ENCODE data around the gene TMEM63A. TPM values are rescaled to one million over a fixed set of nuclear protein-coding genes. Genes with fewer than 3 reads are reported as not detected.

Gene TMEM63A
- polyA plus RNA-seq, 1 donor (not counting 4 experiments of a cell fraction or from before 2014, with no cell fraction given), result 16.5 TPM

DNA sequence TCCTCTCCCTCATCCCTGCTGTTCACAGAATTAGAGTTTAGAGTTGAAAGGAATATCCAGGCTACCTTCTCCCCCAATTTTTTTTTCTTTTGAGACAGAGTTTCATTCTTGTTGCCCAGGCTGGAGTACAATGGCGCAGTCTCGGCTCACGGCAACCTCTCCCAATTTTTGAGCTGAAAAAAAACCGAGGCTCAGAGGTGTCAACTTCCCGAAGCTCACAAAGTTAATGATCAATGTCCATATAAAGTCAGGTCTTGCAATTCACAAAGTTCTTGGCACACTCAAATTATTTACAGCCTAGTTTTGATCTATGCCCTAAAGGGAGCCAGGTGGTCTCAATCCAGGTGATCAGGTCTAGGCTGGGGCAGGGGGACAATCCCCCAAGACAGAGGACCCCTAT lies 7.6 kb upstream of the TMEM63A start:
- H3K9me1 ChIP-seq (ENCODE audit: control insufficient read depth, extremely low read depth, insufficient read depth, low read length), result no peaks in the 10 kb centered on the region
- dilution Hi-C loops (cut with MboI; ENCODE audit: extremely low pct_ligation_motif_present, low sequenced_read_pairs), result no loop called here
- no peak overlapping the region for H3K4me3 ChIP-seq (ENCODE audit: control insufficient read depth in 2 of 3, extremely low read depth in 1 of 3, insufficient read depth in 2 of 3, low read depth in 1 of 3, low read length in 3 of 3)
- peaks cover 2% of the 10 kb centered on the region for H3K4me1 ChIP-seq (ENCODE audit: control insufficient read depth, extremely low read depth, insufficient read depth, low read length)
- H3K27me3 ChIP-seq (ENCODE audit: control insufficient read depth, extremely low read depth, insufficient read depth, low read length), result no peaks in the 10 kb centered on the region
- no peak overlapping the region for H3K27ac ChIP-seq (ENCODE audit: control insufficient read depth, insufficient read depth, low read length)
- no peak overlapping the region for H3K9ac ChIP-seq (ENCODE audit: control insufficient read depth, extremely low read depth, insufficient read depth, low read length)
- no peaks in the 10 kb centered on the region for H4K20me1 ChIP-seq (ENCODE audit: control insufficient read depth, extremely low read depth, insufficient read depth, low read length)
- no peaks in the 10 kb centered on the region for H3K9me3 ChIP-seq (ENCODE audit: control insufficient read depth, low read depth, low read length)
- no peak for TF ChIP-seq EZH2 (IDR thresholded peaks at IDR 0.05; ENCODE audit: low read length)
- TF ChIP-seq, protein P1, sequence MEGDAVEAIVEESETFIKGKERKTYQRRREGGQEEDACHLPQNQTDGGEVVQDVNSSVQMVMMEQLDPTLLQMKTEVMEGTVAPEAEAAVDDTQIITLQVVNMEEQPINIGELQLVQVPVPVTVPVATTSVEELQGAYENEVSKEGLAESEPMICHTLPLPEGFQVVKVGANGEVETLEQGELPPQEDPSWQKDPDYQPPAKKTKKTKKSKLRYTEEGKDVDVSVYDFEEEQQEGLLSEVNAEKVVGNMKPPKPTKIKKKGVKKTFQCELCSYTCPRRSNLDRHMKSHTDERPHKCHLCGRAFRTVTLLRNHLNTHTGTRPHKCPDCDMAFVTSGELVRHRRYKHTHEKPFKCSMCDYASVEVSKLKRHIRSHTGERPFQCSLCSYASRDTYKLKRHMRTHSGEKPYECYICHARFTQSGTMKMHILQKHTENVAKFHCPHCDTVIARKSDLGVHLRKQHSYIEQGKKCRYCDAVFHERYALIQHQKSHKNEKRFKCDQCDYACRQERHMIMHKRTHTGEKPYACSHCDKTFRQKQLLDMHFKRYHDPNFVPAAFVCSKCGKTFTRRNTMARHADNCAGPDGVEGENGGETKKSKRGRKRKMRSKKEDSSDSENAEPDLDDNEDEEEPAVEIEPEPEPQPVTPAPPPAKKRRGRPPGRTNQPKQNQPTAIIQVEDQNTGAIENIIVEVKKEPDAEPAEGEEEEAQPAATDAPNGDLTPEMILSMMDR (optimal IDR thresholded peaks at IDR 0.05 in 1 of 3, IDR thresholded peaks at IDR 0.05 in 1 of 3, conservative IDR thresholded peaks at IDR 0.05 in 1 of 3; ENCODE audit: extremely low read depth in 1 of 3, insufficient read depth in 2 of 3, low read length in 3 of 3), result no peak
- H2AFZ ChIP-seq (ENCODE audit: control insufficient read depth, low read length), result no peak overlapping the region
- FAIRE-seq (no peak), DNase-seq (ENCODE audit: low read depth, low spot score) (no peak)
- H3K36me3 ChIP-seq (ENCODE audit: control insufficient read depth in 2 of 2, extremely low read depth in 1 of 2, insufficient read depth in 2 of 2, low read length in 2 of 2), result no peaks in the 10 kb centered on the region
- no peak overlapping the region for H3K4me2 ChIP-seq (ENCODE audit: control insufficient read depth, extremely low read depth, insufficient read depth, low read depth, low read length)
- H3K79me2 ChIP-seq (ENCODE audit: control insufficient read depth, insufficient read depth, low read length), result no peaks in the 10 kb centered on the region

DNA sequence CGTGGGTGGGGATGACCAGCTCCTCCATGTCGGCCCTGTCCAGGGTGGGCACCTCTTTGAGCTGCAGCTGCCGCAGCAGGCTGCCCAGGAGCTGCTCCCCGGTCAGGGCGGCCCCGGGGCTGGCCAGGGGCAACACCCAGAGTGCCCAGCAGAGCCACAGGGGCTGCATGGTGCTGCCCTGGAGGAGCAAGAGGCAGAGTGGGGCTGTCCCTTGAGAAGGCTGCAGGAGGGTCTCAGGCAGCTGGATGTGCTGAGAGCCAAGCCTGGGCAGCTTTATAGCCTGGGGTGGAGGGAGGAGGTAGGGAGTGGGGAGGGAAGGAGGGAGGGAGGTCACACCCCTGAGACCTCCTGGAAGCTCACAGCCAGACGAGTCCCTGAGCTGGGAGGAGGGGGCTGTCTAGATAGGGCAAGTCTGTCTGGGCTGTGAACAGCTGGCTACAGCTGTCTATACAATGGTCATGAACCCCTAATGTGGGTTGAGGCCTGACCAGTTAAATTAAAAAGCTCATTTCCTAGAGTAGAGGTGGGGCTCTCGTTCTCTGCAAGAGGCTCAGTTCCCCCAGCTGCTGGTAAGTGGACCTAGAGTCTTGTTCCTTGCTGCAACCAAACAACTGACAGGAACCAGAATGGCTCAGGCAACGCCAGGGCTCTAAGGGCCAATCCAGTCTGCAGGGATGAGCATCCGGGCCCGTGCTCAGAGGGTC lies 6.9 kb upstream of the TMEM63A start, which contains the start of gene LEFTY1:
LEFTY1 (minus strand) TSS at position 249 of the 704 bp plus-strand sequence; CDS start at position 169, 80 bp downstream.
- dilution Hi-C loops (cut with MboI; ENCODE audit: extremely low pct_ligation_motif_present, low sequenced_read_pairs), result no loop called here
- DNase-seq (ENCODE audit: low read depth, low spot score) (no peak), FAIRE-seq (no peak)
- Histone ChIP-seq H3K9me1 (ENCODE audit: control insufficient read depth, extremely low read depth, insufficient read depth, low read length) (no peaks in the 10 kb centered on the region), H3K79me2 (ENCODE audit: control insufficient read depth, insufficient read depth, low read length) (no peaks in the 10 kb centered on the region), H3K4me3 (ENCODE audit: control insufficient read depth in 2 of 3, extremely low read depth in 1 of 3, insufficient read depth in 2 of 3, low read depth in 1 of 3, low read length in 3 of 3) (no peak within 1 kb of the TSS), H3K27me3 (ENCODE audit: control insufficient read depth, extremely low read depth, insufficient read depth, low read length) (no peaks in the 10 kb centered on the region), H4K20me1 (ENCODE audit: control insufficient read depth, extremely low read depth, insufficient read depth, low read length) (no peaks in the 10 kb centered on the region), H2AFZ (ENCODE audit: control insufficient read depth, low read length) (no peak within 1 kb of the TSS), H3K36me3 (ENCODE audit: control insufficient read depth in 2 of 2, extremely low read depth in 1 of 2, insufficient read depth in 2 of 2, low read length in 2 of 2) (no peaks in the 10 kb centered on the region), H3K9ac (ENCODE audit: control insufficient read depth, extremely low read depth, insufficient read depth, low read length) (no peak within 1 kb of the TSS), H3K4me1 (ENCODE audit: control insufficient read depth, extremely low read depth, insufficient read depth, low read length) (peaks cover 2% of the 10 kb centered on the region), H3K4me2 (ENCODE audit: control insufficient read depth, extremely low read depth, insufficient read depth, low read depth, low read length) (no peak within 1 kb of the TSS), H3K9me3 (ENCODE audit: control insufficient read depth, low read depth, low read length) (no peaks in the 10 kb centered on the region), H3K27ac (ENCODE audit: control insufficient read depth, insufficient read depth, low read length) (no peak within 1 kb of the TSS)
- TF ChIP-seq, protein P1 (optimal IDR thresholded peaks at IDR 0.05 in 1 of 3, IDR thresholded peaks at IDR 0.05 in 1 of 3, conservative IDR thresholded peaks at IDR 0.05 in 1 of 3; ENCODE audit: extremely low read depth in 1 of 3, insufficient read depth in 2 of 3, low read length in 3 of 3), result no peak
- no peak for TF ChIP-seq EZH2 (IDR thresholded peaks at IDR 0.05; ENCODE audit: low read length)

Measured in keratinocyte (primary cell).